Activated CD4-positive, CD25-positive, alpha-beta regulatory T cell treated with anti-CD3 and anti-CD28 coated beads, Interleukin-2, amount 50 U/mL, for 72 hours (primary cell): Measurements from ENCODE around the gene ARPC4.
"Not testable (repeated sequence)": the region's sequence is repeated elsewhere in the genome, so short reads cannot be mapped to it uniquely, and the experiment has no call there.

Source experiments
- DNase-seq: peaks from one replicate; pipeline ENCODE4 v3.0.0; 2021

ARPC4 gene

DNA sequence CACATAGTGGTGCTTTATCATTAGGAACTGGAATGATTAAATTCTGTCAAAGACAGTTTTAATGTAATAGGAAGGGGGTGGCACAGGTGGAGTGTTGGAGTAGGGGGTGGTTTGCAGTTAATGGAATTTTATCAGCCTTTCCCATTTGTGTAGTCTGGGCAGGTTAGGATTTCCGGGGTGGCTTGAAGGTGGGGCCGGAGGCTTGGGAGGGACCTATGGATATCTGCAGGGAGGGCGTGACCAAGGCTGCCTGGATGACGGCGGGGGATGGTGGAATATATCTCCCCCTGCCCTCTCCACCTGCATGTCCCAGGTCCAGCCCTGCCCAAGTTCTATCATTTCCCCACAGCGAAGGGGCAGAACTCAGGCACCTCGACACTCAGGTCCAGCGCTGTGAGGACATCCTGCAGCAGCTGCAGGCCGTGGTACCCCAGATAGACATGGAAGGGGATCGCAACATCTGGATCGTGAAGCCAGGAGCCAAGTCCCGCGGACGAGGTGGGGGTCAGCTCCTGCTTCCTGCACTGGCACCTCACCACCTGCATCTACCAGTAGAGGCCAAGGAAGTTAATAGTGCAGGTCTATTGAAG is 32.7 kb downstream of the ARPC4 start:
- DNase-seq: no peak

DNA sequence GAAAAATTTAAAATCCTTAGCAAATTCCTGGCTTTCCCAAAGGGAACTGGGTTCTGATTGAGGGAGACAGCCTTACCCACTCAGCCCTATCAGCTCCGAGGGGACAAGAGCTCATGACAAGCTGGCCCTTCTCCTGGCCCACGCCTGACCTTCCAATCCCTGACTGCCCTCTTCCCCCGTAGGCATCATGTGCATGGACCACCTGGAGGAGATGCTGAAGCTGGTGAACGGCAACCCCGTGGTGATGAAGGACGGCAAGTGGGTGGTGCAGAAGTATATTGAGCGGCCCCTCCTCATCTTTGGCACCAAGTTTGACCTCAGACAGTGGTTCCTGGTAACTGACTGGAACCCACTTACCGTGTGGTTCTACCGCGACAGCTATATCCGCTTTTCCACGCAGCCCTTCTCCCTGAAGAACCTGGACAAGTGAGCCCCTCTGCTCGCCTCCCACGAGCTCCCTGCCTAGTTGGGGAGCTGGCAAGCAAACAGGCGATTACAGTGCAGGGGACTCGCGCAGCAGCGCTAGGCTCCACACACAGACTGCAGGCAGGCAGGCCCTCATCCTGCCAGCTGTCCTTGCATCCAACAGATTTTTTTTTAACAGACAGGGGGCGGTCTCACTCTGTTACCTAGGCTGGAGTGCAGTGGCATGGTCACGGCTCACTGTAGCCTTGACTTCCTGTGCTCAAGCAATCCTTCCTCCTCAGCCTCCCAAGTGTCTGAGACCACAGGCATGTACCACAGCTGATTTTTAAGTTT is 34.1 kb downstream of the ARPC4 start:
- DNase-seq: no peak

- no peak for DNase-seq
Observed at GRCh38 chr3:9828801-9829755, 36.2 kb downstream of the ARPC4 start.

- no peak for DNase-seq
Observed at GRCh38 chr3:9831253-9831652, 38.4 kb downstream of the ARPC4 start.

DNA sequence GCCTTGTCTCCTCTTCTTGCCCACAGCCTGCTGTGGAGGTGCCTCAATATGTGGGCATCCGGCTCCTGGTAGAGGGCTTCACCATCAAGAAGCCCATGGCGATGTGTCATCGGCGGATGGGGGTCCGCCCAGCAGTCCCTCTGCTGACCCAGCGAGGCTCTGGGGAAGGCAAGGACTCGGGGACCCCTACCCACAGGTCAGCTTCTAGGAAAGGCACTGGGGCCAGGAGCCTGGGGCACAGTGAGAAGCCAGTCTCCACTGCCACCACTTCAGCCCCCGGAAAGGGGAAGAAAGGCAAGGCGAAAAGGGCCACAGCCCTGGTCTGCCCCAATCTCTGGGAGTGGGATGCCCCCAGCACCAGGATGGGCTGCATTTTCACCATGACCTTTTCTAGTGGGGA is 40.2 kb downstream of the ARPC4 start:
- DNase-seq: no peak

DNA sequence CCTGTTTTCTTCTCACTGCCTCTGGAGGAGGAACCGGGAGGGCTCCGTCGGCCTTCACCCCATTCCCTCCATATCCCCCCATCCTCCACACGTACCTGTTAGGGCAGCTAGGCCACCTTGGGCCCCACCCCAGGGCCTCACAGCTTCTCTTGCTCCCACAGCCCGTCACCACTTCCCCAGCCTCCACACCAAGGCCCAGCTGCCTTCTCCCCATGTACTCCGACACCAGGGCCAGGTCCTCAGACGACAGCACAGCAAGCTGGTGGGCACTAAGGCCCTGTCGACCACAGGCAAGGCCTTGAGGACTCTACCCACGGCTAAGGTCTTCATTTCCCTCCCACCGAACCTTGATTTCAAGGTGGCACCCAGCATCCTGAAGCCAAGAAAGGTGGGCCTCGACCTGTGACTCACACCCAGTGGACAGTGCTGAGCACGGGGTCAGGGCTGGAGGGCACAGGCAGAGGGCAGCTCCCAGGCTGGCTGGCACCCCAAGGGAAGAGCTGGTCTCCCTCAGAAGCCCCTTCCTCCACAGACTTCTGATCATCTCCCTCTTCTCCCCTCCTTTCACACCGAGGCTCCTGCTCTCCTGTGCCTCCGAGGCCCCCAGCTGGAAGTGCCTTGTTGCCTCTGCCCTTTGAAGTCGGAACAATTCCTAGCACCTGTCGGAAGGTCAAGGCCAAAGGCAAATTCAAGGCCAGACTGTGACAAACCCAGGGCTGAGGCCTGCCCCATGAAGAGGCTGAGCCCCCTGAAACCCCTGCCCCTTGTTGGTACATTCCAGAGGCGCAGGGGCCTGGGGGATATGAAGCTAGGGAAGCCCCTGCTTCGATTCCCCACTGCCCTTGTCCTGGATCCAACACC is 41.9 kb downstream of the ARPC4 start:
- no peak for DNase-seq

DNA sequence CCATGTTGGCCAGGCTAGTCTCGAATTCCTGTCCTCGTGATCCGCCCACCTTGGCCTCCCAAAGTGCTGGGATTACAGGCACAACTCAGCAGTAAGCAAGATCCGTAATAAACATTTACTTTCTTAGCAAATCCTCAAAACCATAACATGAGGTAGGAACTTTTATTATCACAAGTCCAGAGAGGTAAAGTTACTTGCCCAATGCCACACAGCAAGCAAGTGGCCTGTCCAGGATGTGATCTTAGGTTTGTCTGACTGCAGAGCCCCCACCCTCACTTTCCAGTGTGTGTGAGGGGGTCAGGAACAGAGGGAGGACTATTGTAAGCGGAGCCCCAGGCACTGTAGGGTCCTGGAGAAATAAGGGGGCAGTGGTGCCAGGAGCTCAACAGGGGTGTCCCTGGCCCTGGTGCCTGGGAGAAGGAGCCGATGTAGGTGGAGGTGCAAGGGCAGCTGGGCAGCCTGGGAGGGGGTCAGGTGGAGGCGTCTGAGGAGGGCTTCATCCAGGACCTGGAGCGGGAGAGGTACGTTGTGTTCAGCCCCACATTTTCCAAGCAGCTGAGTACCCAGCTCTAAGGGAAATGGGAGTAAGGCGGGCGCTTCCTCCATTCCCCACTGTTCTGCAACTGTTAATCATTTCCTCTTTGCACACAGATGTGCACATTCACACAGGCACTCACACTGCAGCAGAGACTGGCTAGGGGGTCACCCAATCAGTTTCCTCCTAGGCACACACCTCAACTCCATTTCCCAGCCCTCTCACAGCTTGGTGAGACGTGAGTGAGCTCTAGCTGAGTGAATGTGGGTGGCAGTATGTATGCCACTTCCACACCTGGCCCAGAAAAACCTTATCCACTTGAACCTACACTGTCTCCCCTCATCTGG is 45.1 kb downstream of the ARPC4 start:
- no peak for DNase-seq

DNA sequence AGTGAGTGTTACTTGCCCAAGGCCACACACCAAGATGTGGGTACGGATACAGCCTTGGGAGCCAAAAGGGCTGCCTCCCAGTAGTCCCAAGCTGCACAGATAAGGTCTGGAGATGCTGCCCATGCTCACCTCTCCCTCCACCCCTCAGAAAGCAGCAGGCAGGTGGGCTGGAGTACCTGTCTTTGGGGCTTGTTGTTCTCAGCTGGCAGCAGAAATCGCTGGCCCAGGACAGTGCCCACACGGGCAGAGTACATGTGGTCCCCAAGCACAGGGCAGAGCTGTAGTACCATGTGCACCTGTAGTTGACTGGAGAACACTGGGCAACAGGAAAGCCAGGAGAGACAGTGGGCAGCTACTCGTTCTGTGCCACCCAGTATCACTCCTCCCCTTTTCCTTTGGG is 46.0 kb downstream of the ARPC4 start:
- DNase-seq: no peak

DNA sequence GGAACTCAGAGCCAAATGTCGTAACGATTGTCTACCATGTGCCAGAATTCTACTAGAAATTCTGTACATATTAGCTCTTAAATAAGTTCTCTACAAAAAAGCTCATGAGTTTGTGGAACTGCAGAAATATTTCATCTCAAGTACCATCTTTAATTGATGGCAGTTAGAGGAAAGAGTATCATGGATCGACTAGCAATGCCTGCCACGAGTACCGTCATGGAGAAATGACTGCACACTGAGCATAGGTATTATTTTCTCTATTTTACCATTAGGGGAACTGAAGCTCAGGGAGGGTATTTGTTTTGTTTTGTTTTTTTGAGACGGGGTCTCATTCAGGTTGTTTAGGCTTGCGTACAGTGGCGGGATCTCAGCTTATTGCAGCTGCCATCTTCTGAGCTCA is 48.1 kb downstream of the ARPC4 start:
- no peak for DNase-seq

DNA sequence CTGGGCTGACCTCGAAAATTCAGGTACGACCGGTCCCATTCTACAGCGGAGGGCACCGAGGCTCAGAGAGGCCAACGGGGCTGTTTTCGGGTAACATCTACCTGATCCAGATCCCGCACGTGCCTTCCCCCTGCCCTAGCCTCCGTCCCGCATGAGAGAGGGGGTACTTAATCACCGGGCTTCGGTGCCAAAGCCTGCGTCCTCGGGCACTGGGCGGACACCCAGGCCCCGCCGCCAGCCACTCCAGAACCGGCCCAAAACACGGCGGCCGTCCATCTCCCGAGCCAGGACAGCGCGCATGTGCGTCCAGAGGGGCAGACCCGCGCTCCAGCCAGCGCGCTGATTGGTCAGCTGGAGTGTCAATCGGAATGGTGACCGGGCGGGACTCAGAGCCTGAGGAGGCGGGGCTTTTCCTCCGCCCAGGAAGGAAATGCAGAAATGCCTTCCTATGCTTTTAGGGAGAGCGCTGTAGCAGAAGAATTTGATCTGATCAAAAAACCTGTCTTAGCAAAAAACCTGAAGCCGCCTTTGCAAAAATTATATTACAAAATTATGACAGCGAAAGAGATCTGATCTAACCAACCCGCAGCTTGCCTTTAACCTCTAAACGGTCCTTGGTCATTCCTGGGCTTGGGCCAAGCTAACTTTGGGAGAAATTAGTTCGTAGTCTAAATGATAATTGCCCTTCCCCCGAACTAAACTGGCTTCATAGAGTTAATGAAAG is 51.0 kb downstream of the ARPC4 start, which contains the start of gene RPUSD3:
TSS of gene RPUSD3 (minus strand) at position 294 of the 724 bp plus-strand sequence. CDS start at position 276, 18 bp downstream.
- peak; percentile 99 for DNase-seq

DNA sequence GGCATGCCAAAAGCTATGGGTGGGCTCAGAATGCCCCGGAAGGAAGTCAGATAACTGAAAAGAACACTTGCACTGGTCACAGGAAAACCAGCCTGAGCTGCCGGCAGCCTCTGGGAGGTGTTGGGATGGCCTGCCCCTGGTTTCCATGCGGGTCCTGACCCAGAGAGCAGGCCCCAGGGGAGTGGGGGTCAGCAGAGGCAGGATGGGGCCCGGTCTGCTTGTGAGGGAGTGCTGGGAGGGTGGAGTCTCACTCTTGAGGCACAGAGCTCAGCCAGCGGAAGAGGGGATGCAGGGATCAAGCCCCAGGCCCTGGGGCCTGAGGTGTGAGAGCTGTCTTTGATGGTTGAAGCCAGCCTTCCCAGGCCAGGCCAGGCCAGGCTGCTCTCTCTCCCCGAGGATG is 53.3 kb downstream of the ARPC4 start:
- no peak for DNase-seq

DNA sequence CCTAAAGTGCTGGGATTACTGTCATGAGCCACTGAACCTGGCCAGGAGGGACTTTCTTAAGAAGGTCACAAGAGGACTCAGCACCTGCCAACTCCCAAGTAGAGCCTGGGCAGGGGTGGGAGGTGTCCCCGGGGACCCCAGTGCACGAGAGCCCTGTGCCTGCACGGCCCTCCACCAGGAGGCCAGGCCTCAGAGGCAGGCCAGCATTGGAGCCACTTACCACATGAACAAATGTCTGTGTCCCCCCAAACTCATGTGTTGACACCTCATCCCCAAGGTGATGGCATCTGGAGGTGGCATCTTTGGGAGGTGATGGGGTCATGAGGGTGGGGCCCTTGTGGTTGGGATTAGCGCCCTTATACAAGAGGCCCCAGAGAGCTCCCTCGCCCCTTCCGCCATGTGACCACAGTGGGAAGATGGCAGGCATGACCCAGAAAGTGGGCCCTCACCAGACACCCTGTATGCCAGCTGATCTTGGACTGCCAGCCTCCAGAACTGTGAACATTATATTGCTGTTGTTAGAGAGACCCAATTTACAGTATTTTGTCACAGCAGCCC is 54.1 kb downstream of the ARPC4 start:
- no peak for DNase-seq

DNA sequence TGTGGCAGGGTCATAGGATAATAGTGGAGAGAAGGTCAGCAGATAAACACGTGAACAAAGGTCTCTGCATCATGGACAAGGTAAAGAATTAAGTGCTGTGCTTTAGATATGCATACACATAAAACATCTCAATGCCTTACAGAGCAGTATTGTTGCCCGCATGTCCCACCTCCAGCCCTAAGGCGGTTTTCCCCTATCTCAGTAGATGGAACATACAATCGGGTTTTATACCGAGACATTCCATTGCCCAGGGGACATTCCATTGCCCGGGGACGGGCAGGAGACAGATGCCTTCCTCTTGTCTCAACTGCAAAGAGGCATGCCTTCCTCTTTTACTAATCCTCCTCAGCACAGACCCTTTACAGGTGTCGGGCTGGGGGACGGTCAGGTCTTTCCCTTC is 55.0 kb downstream of the ARPC4 start:
- not testable (repeated sequence) for DNase-seq

DNA sequence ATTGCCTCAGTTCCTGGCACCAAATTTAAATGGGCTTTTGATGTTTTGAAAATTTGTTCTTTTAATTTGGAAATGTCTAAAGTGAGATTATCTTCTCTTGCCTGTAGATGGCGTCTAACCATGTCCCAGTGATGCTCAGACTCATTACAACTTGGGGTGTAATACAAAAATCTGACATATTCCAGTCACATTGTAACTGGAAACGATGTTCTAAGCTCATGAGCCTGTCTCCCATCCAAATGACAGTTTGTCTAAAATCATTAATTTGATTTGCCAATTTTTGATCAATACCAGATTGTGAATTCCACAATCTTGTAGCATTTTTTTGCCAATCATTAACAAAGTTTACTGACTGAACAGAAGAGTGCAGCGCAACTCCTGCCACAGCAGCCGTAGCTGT is 56.0 kb downstream of the ARPC4 start:
- DNase-seq: not testable (repeated sequence)

DNA sequence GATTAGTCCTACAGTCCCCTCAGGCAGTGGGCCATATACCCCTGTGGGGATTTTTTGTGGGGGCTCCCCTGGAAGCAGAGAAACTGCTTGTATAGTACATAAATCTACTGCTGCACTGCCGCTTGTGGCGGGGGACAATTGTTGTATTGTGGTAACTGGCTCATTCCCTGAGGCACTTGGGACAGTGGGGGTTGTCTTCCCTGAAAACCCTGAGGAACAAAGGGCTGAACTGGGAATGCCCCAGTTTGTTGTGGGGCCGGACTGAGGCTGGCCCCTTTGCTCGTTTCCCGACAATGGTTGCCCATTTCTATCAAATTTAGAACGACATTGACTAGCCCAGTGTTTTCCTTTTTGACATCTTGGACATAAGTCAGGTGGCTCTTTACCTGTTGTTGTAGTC is 58.5 kb downstream of the ARPC4 start:
- DNase-seq: not testable (repeated sequence)

GRCh38 chr3:9851926-9852325 is 59.0 kb downstream of the ARPC4 start:
- not testable (repeated sequence) for DNase-seq

GRCh38 chr3:9852528-9852927 is 59.6 kb downstream of the ARPC4 start:
- no peak for DNase-seq

DNA sequence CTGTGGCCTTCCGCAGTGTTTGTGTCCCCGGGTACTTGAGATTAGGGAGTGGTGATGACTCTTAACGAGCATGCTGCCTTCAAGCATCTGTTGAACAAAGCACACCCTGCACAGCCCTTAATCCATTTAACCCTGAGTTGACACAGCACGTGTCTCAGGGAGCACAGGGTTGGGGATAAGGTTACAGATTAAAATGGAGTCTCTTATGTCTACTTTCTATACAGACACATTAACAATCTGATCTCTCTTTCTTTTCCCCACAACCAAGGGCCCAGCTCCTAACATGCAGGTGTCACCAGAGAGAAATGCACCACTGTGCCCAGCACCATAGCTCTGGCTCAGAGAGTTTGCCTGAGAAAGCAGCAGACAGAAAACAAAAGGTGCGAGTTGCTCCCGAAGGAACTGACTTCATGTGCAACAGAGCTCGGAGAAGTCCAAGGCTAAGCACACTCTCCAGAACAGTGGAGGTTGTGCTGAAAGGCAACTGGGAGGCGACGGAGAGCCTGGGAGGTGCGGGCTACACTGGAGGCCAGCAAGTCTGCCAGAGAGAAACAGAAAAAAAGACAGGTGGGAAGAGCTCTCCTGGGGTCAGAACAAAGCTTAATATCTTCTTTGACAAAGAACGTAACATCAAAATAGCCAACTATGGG is 61.5 kb downstream of the ARPC4 start:
- not testable (repeated sequence) for DNase-seq

- no peak for DNase-seq
Observed at GRCh38 chr3:9855594-9855993, 62.7 kb downstream of the ARPC4 start.
